IMR-90 (cell line): ENCODE data around the gene TEX101. TPM values are rescaled to one million over a fixed set of nuclear protein-coding genes. Genes with fewer than 3 reads are reported as not detected.
"Not testable (repeated sequence)": the region's sequence is repeated elsewhere in the genome, so short reads cannot be mapped to it uniquely, and the experiment has no call there.

Experiments used
- ATAC-seq: fragments of 200-7000 bp; cut with Tn5 transposase; 2 replicates; pipeline ENCODE4 v1.9.1; 2020; ENCODE audit warnings: low read depth, mild to moderate bottlenecking, moderate library complexity
- BruUV-seq: library from RNA; stranded (reverse); fragments of 400-500 nt; replicated peaks from 2 replicates; lab custom pipeline; 2021; lab: Mats Ljungman, UMichigan
- CTCF ChIA-PET: fragments of 300-600 bp; formaldehyde crosslinking; extraction: SDS; loops from one replicate; lab custom pipeline; 2021; ENCODE audit warnings: antibody characterized with exemption; lab: Yijun Ruan, JAX
- POLR2A ChIA-PET: fragments of 300-600 bp; sonication (Branson Sonifier 250); formaldehyde crosslinking; loops from one replicate; lab custom pipeline; 2022; ENCODE audit warnings: antibody characterized with exemption; ENCODE audit not compliant: unreplicated experiment; lab: Charles Lee
- DNase-seq: peaks from one replicate; pipeline ENCODE4 v3.0.0; 2013
- H2AFZ ChIP-seq: replicated peaks from 2 replicates; pipeline ENCODE3; 2013; ENCODE audit warnings: low read length, mild to moderate bottlenecking; ENCODE audit not compliant: poor library complexity
- H2AK5ac ChIP-seq: 2 replicates; pipeline ENCODE4 v1.6.1; 2013; ENCODE audit warnings: low read depth, low read length, inconsistent platforms
- H2AK9ac ChIP-seq: replicated peaks from 2 replicates; pipeline ENCODE3; 2013; ENCODE audit warnings: mild to moderate bottlenecking, low read depth, low read length, moderate library complexity; ENCODE audit not compliant: poor library complexity
- H2BK120ac ChIP-seq: 2 replicates; pipeline ENCODE4 v1.6.1; 2013; ENCODE audit warnings: low read depth, low read length, inconsistent platforms
- H2BK15ac ChIP-seq: 3 replicates; pipeline ENCODE4 v1.6.1; 2013; ENCODE audit warnings: low read depth, low read length, inconsistent platforms
- H2BK20ac ChIP-seq: 2 replicates; pipeline ENCODE4 v1.6.1; 2013; ENCODE audit warnings: low read depth, mild to moderate bottlenecking, inconsistent platforms, low read length, moderate library complexity
- H2BK5ac ChIP-seq: 2 replicates; pipeline ENCODE4 v1.6.1; 2013; ENCODE audit warnings: mild to moderate bottlenecking, low read depth, low read length, inconsistent platforms; ENCODE audit not compliant: poor library complexity, severe bottlenecking
- H3K14ac ChIP-seq: replicated peaks from 2 replicates; pipeline ENCODE4 v1.6.1; 2013; ENCODE audit warnings: low read depth, low read length, inconsistent platforms
- H3K18ac ChIP-seq: 2 replicates; pipeline ENCODE4 v1.6.1; 2013; ENCODE audit warnings: low read depth, low read length, control low read depth
- H3K23ac ChIP-seq: 2 replicates; pipeline ENCODE4 v1.6.1; 2013; ENCODE audit warnings: low read depth, low read length, inconsistent platforms
- H3K27ac ChIP-seq: 2 replicates; pipeline ENCODE4 v1.5.1; 2013; ENCODE audit warnings: mild to moderate bottlenecking, control low read depth, low read length; ENCODE audit not compliant: insufficient read depth
- H3K27me3 ChIP-seq: 2 replicates; pipeline ENCODE4 v1.6.1; 2013; ENCODE audit warnings: low read length; ENCODE audit not compliant: control insufficient read depth, insufficient read depth
- H3K36me3 ChIP-seq: 2 replicates; pipeline ENCODE4 v1.6.1; 2013; ENCODE audit warnings: low read length, mixed read lengths; ENCODE audit not compliant: control insufficient read depth, insufficient read depth
- H3K4ac ChIP-seq: 2 replicates; pipeline ENCODE4 v1.6.1; 2013; ENCODE audit warnings: low read depth, low read length, inconsistent platforms
- H3K4me1 ChIP-seq: 2 replicates; pipeline ENCODE4 v1.6.1; 2013; ENCODE audit warnings: low read length, mixed read lengths; ENCODE audit not compliant: control insufficient read depth, insufficient read depth
- H3K4me2 ChIP-seq: 2 replicates; pipeline ENCODE4 v1.6.1; 2013; ENCODE audit warnings: low read depth, mild to moderate bottlenecking, control low read depth, low read length, moderate library complexity
- H3K4me3 ChIP-seq: 2 replicates; pipeline ENCODE4 v1.5.1; 2013; ENCODE audit warnings: low read depth, mild to moderate bottlenecking, control low read depth, low read length, moderate library complexity; ENCODE audit not compliant: insufficient read depth
- H3K56ac ChIP-seq: 2 replicates; pipeline ENCODE4 v1.6.1; 2013; ENCODE audit warnings: low read length, inconsistent platforms; ENCODE audit not compliant: insufficient read depth; ENCODE audit errors: extremely low read depth
- H3K79me1 ChIP-seq, 2 experiments: 2 replicates each; pipeline ENCODE4 v1.6.1; 2013; ENCODE audit warnings: low read length in 2 of 2, inconsistent platforms in 1 of 2, low read depth in 1 of 2
- H3K9ac ChIP-seq: 2 replicates; pipeline ENCODE4 v1.6.1; 2013; ENCODE audit warnings: low read depth, low read length, control low read depth
- H3K9me1 ChIP-seq: 2 replicates; pipeline ENCODE4 v1.6.1; 2013; ENCODE audit warnings: low read length, inconsistent platforms; ENCODE audit not compliant: insufficient read depth
- H3K9me3 ChIP-seq: 2 replicates; pipeline ENCODE4 v1.6.1; 2013; ENCODE audit warnings: low read length; ENCODE audit not compliant: control insufficient read depth, insufficient read depth
- H4K20me1 ChIP-seq: 2 replicates; pipeline ENCODE4 v1.6.1; 2013; ENCODE audit warnings: low read length, inconsistent platforms; ENCODE audit not compliant: insufficient read depth
- H4K5ac ChIP-seq: 2 replicates; pipeline ENCODE4 v1.6.1; 2013; ENCODE audit warnings: mild to moderate bottlenecking, low read depth, low read length, control low read depth
- H4K8ac ChIP-seq, 2 experiments: 2 replicates each; pipeline ENCODE4 v1.6.1; 2013; ENCODE audit warnings: low read depth in 2 of 2, low read length in 2 of 2, control low read depth in 1 of 2, inconsistent platforms in 1 of 2
- H4K91ac ChIP-seq: 2 replicates; pipeline ENCODE4 v1.6.1; 2013; ENCODE audit warnings: low read depth, low read length, inconsistent platforms; ENCODE audit not compliant: insufficient read depth
- WGBS, 2 experiments: methylation state at CpG; one replicate each; pipeline versions ENCODE4 v1.1.5 to v1.1.7; 2013; ENCODE audit warnings: missing lambda C conversion rate in 2 of 2; ENCODE audit not compliant: insufficient read length in 1 of 2; ENCODE audit errors: extremely low coverage in 2 of 2; 5-methylcytosine and 5-hydroxymethylcytosine counted together
- dilution Hi-C: fragments of 300-500 bp; cut with HindIII; formaldehyde crosslinking; loops from one replicate; pipeline ENCODE4 v1.14.3; 2018; ENCODE audit warnings: low sequenced_read_pairs; ENCODE audit not compliant: unreplicated experiment
- in situ Hi-C: fragments of 300-500 bp; cut with MboI; formaldehyde crosslinking; loops from 3 replicates; pipeline ENCODE4 v1.14.3; 2019; ENCODE audit warnings: low sequenced_read_pairs, inconsistent platforms, mixed read lengths
- intact Hi-C: fragments of 100-400 bp; cut with micrococcal nuclease; formaldehyde crosslinking; loops from 2 replicates; pipeline ENCODE4 v1.10.0; 2022
- polyA plus RNA-seq, 3 experiments: library from polyadenylated mRNA; depleted of rRNA; stranded (reverse); fragments of >200 nt; gene quantifications; 2 replicates each; pipeline ENCODE4 v1.2.3, GENCODE V29; 2012; ENCODE audit warnings: low replicate concordance in 1 of 3
- total RNA-seq: library from RNA; depleted of rRNA; stranded (reverse); fragments of >200 nt; gene quantifications from 2 replicates; pipeline ENCODE4 v1.2.3, GENCODE V29; 2012

TEX101 gene
- total and polyA plus RNA-seq, 2 of the 4 experiments (the other 2 are of a cell fraction): not detected

- H4K91ac ChIP-seq, H4K8ac ChIP-seq, H3K9me3 ChIP-seq, H2AFZ ChIP-seq, intact Hi-C loops, H3K56ac ChIP-seq, dilution Hi-C loops, H3K4me2 ChIP-seq, H3K18ac ChIP-seq, H3K9me1 ChIP-seq, H2BK15ac ChIP-seq, H3K27ac ChIP-seq, H3K4me1 ChIP-seq, H3K9ac ChIP-seq, H3K4me3 ChIP-seq, H2BK120ac ChIP-seq, H4K20me1 ChIP-seq, H4K5ac ChIP-seq, H3K4ac ChIP-seq, H2AK5ac ChIP-seq, POLR2A ChIA-PET, H2AK9ac ChIP-seq, CTCF ChIA-PET, H2BK5ac ChIP-seq, DNase-seq, H3K79me1 ChIP-seq, BruUV-seq, ATAC-seq, H3K36me3 ChIP-seq, in situ Hi-C loops, H3K14ac ChIP-seq, H2BK20ac ChIP-seq, H3K23ac ChIP-seq: not testable (repeated sequence)
- peaks cover 17% of the 10 kb centered on the region for H3K27me3 ChIP-seq
- WGBS, 2 experiments: no CpG with 5 or more reads among the region's 3 CpGs
These were observed 37.1 kb upstream of the TEX101 start for GRCh38 chr19:43377624-43378023.
